ENCODE results near the gene ADPRS.

The ADPRS gene

GRCh38 chr1:36087233-36088123, 1.2 kb upstream of the ADPRS start:
- in situ Hi-C loops (cut with MboI; ENCODE audit: low sequenced_read_pairs): no loop called here

GRCh38 chr1:36088265-36088576, 471 bp upstream of the ADPRS start:
- in situ Hi-C loops (cut with MboI; ENCODE audit: low sequenced_read_pairs): no loop called here

GRCh38 chr1:36089393-36090121, 865 bp downstream of the ADPRS start:
- in situ Hi-C loops (cut with MboI; ENCODE audit: low sequenced_read_pairs): no loop called here

GRCh38 chr1:36091141-36091540, 2.4 kb downstream of the ADPRS start:
- in situ Hi-C loops (cut with MboI; ENCODE audit: low sequenced_read_pairs): no loop called here

- in situ Hi-C loops (cut with MboI; ENCODE audit: low sequenced_read_pairs): no loop called here
These were observed 3.0 kb downstream of the ADPRS start for GRCh38 chr1:36091698-36092097.

- in situ Hi-C loops (cut with MboI; ENCODE audit: low sequenced_read_pairs): no loop called here
These were observed 3.6 kb downstream of the ADPRS start for GRCh38 chr1:36092166-36092797.

- in situ Hi-C loops (cut with MboI; ENCODE audit: low sequenced_read_pairs): no loop called here
These were observed 4.1 kb downstream of the ADPRS start for GRCh38 chr1:36092798-36093185.

- in situ Hi-C loops (cut with MboI; ENCODE audit: low sequenced_read_pairs): no loop called here
These were observed 4.5 kb downstream of the ADPRS start for GRCh38 chr1:36093226-36093625.

- in situ Hi-C loops (cut with MboI; ENCODE audit: low sequenced_read_pairs): no loop called here
These were observed 5.2 kb downstream of the ADPRS start for GRCh38 chr1:36093929-36094328.

GRCh38 chr1:36094621-36095061, 5.9 kb downstream of the ADPRS start:
- in situ Hi-C loops (cut with MboI; ENCODE audit: low sequenced_read_pairs): no loop called here

- in situ Hi-C loops (cut with MboI; ENCODE audit: low sequenced_read_pairs): no loop called here
These were observed 7.2 kb downstream of the ADPRS start for GRCh38 chr1:36095760-36096405.

GRCh38 chr1:36096500-36097432, 8.1 kb downstream of the ADPRS start:
- in situ Hi-C loops (cut with MboI; ENCODE audit: low sequenced_read_pairs): no loop called here

- in situ Hi-C loops (cut with MboI; ENCODE audit: low sequenced_read_pairs): no loop called here
These were observed 9.2 kb downstream of the ADPRS start for GRCh38 chr1:36097693-36098585.

GRCh38 chr1:36098650-36099365, 10.1 kb downstream of the ADPRS start:
- in situ Hi-C loops (cut with MboI; ENCODE audit: low sequenced_read_pairs): no loop called here

- in situ Hi-C loops (cut with MboI; ENCODE audit: low sequenced_read_pairs): loop anchor here (25.0 kb wide), 1 partner anchor 312 kb away; no protein-coding TSS in a partner anchor
These were observed 11.1 kb downstream of the ADPRS start for GRCh38 chr1:36099681-36100341.

GRCh38 chr1:36100376-36100775, 11.7 kb downstream of the ADPRS start:
- in situ Hi-C loops (cut with MboI; ENCODE audit: low sequenced_read_pairs): loop anchor here (25.0 kb wide), 1 partner anchor 312 kb away; no protein-coding TSS in a partner anchor

- in situ Hi-C loops (cut with MboI; ENCODE audit: low sequenced_read_pairs): loop anchor here (25.0 kb wide), 1 partner anchor 311 kb away; no protein-coding TSS in a partner anchor
These were observed 12.9 kb downstream of the ADPRS start for GRCh38 chr1:36101546-36101945.

GRCh38 chr1:36106269-36106668, 17.6 kb downstream of the ADPRS start:
- in situ Hi-C loops (cut with MboI; ENCODE audit: low sequenced_read_pairs): loop anchor here (25.0 kb wide), 1 partner anchor 306 kb away; no protein-coding TSS in a partner anchor
